K562 (cell line): ENCODE results near the gene TM7SF2. TPM values are rescaled to one million over a fixed set of nuclear protein-coding genes. Genes with fewer than 3 reads are reported as not detected.

Source experiments
- ATF7 ChIP-seq: fragments of 450-650 bp; IDR thresholded peaks from 2 replicates; pipeline ENCODE4 v1.7.1; 2014; ENCODE audit warnings: mild to moderate bottlenecking, moderate library complexity
- BHLHE40 ChIP-seq: IDR thresholded peaks from 2 replicates; pipeline ENCODE4 v1.6.1; 2011; ENCODE audit warnings: low read length, improper control_type of control experiment
- CREM ChIP-seq: IDR thresholded peaks from 2 replicates; pipeline ENCODE4 v1.6.1; 2014; ENCODE audit warnings: antibody characterized with exemption, low read depth
- FOSL1 ChIP-seq: fragments of 200-800 bp; sonication (Bioruptor generic); conservative IDR thresholded peaks from 2 replicates; pipeline ENCODE4 v1.6.1; 2016; ENCODE audit warnings: missing genetic modification characterization, missing compliant biosample characterization
- FOXA1 ChIP-seq: fragments of 450-650 bp; IDR thresholded peaks from 2 replicates; pipeline ENCODE4 v1.6.1; 2016; ENCODE audit warnings: mild to moderate bottlenecking, borderline replicate concordance
- FUS ChIP-seq: fragments of 200-400 bp; formaldehyde crosslinking; optimal IDR thresholded peaks from 2 replicates; pipeline ENCODE3; 2017; ENCODE audit warnings: low read depth, low read length
- GABPA ChIP-seq: fragments of 200-800 bp; sonication (Bioruptor generic); conservative IDR thresholded peaks from 2 replicates; pipeline ENCODE4 v1.6.1; 2016; ENCODE audit warnings: low read depth, missing genetic modification characterization, missing compliant biosample characterization
- MTF1 ChIP-seq: fragments of 250-450 bp; sonication (Bioruptor Pico); IDR thresholded peaks from 2 replicates; pipeline ENCODE4 v1.9.0; 2021; ENCODE audit warnings: moderate library complexity, mild to moderate bottlenecking, inconsistent platforms, borderline replicate concordance
- PTTG1 ChIP-seq: fragments of 450-650 bp; IDR thresholded peaks from 2 replicates; pipeline ENCODE4 v1.6.1; 2016; ENCODE audit warnings: low read depth, mild to moderate bottlenecking, missing genetic modification characterization, missing compliant biosample characterization
- SMAD1 ChIP-seq: fragments of 150-350 bp; IDR thresholded peaks from 2 replicates; pipeline ENCODE4 v1.6.1; 2014; ENCODE audit warnings: low read length, low read depth; ENCODE audit not compliant: partially characterized antibody
- TOE1 ChIP-seq, 2 experiments: fragments of 450-650 bp in 1 of 2; sonication (generic) in 1 of 2; formaldehyde crosslinking in 1 of 2; IDR thresholded peaks; 2 replicates each; pipeline versions ENCODE4 v1.7.1 to v1.8.0; 2016 to 2022; ENCODE audit warnings: borderline replicate concordance in 2 of 2, mild to moderate bottlenecking in 2 of 2, antibody characterized with exemption in 1 of 2, inconsistent platforms in 1 of 2, low read depth in 1 of 2, missing genetic modification reagents in 1 of 2, moderate library complexity in 1 of 2
- TRIM24 ChIP-seq, 2 experiments: fragments of 450-650 bp; IDR thresholded peaks; 2 replicates each; pipeline ENCODE4 v1.6.1; 2016
- XRCC5 ChIP-seq: fragments of 200-400 bp; formaldehyde crosslinking; IDR thresholded peaks from 2 replicates; pipeline ENCODE4 v1.6.1; 2017; ENCODE audit warnings: low read depth, mild to moderate bottlenecking, low read length
- ZNF212 ChIP-seq: fragments of 450-650 bp; formaldehyde crosslinking; IDR thresholded peaks from 2 replicates; pipeline ENCODE4 v1.4.0; 2020; ENCODE audit warnings: mild to moderate bottlenecking
- ZNF764 ChIP-seq: fragments of 250-450 bp; sonication (Bioruptor Pico); IDR thresholded peaks from 2 replicates; pipeline ENCODE4 v1.4.0; 2020; ENCODE audit warnings: low read depth, mild to moderate bottlenecking, moderate library complexity
- polyA plus RNA-seq, 8 experiments: library from polyadenylated mRNA; depleted of rRNA in 4 of 8; stranded (reverse) in 5 of 8; unstranded in 3 of 8; fragments of >200 nt; fragmentation: Nextera tagmentation in 2 of 8; fragmentation: Illumina TruSeq in 1 of 8; extraction: Ambion mirVana in 2 of 8; extraction: Trizol in 1 of 8; gene quantifications; 2 replicates each; pipeline versions ENCODE4 v1.2.1 to v1.2.3, GENCODE V29; 2011 to 2014; ENCODE audit warnings: inconsistent platforms in 1 of 8, missing spikeins in 1 of 8
- total RNA-seq, 7 experiments: library from RNA; depleted of rRNA in 6 of 7; stranded (reverse); fragments of >200 nt in 6 of 7; fragmentation: Illumina TruSeq in 2 of 7; extraction: Trizol in 2 of 7; gene quantifications; 2 replicates each; pipeline versions ENCODE4 v1.2.1 to v1.2.3, GENCODE V29; 2011 to 2021; ENCODE audit warnings: low replicate concordance in 1 of 7
- TF ChIP-seq, protein P1 (sequence below): fragments of 450-650 bp; IDR thresholded peaks from 2 replicates; pipeline ENCODE4 v1.6.1; 2014; ENCODE audit warnings: low read depth, mild to moderate bottlenecking, moderate library complexity, borderline replicate concordance
- TF ChIP-seq, protein P2 (sequence below): IDR thresholded peaks from 2 replicates; pipeline ENCODE4 v1.6.1; 2011; ENCODE audit warnings: borderline replicate concordance, low read depth, mild to moderate bottlenecking, moderate library complexity, low read length; ENCODE audit not compliant: insufficient read depth, poor library complexity, severe bottlenecking
- TF ChIP-seq, protein P3 (sequence below): fragments of 450-650 bp; IDR thresholded peaks from one replicate; pipeline ENCODE4 v1.6.1; 2018; ENCODE audit warnings: mild to moderate bottlenecking, moderate library complexity; ENCODE audit not compliant: partially characterized antibody
- TF ChIP-seq, protein P4 (sequence below): fragments of 450-650 bp; formaldehyde crosslinking; IDR thresholded peaks from 2 replicates; pipeline ENCODE4 v1.4.0; 2022; ENCODE audit warnings: missing genetic modification characterization

Gene TM7SF2
- total and polyA plus RNA-seq, 9 of the 15 experiments (the other 6 are each of a cell fraction or from before 2014, with no cell fraction given) = 1.2 to 22.0 (median 14.3) TPM

DNA sequence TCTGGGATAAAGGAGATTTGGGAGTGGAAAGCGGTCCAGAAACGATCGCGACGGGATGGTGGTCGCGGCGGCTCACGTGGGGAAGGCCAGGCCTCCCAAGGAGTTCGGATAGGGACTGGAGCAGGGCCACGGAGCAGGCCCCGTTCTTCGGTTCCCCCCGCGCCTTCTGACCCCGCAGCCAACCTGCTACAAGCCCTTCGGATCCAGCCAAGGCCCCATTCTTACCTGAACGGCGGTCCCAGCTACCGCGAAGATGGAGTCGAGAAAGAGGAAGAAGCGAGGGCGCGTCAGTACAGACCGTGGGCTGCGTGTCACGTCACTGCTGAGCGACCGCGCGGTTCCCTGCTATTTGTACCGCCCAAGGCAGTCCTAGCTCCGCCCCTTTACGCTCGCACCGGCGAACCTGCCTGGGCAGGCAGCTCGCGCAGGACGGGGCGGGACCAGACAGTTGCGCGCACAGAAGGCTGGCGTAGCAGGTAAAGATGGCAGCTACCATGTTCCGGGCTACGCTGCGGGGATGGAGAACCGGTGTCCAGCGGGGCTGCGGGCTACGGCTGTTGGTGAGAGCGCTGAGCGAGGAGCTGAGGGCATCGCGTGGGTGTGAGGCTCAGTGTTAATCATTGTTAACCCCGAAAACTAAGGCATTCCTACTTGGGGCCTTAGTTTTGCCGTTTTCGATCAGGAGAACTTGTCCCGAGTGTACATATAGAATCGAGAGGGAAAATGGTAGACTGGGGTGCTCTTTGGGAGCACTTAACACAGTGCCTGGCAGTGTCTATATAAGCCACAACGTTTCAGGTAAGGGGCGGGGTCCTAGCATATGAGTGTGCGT lies 10.4 kb downstream of the TM7SF2 start, which contains the start of the genes FAU and MRPL49 (continued):
- TF ChIP-seq FUS = no peak
- peak; percentile 82 for TF ChIP-seq ATF7
- no peak for TF ChIP-seq FOXA1
- no peak; the same call in 1 of the 2 replicates for TF ChIP-seq GABPA (tag)
- TF ChIP-seq ZNF764 (CRISPR knock-in tag) = no peak
- peak; percentile 76 for TF ChIP-seq SMAD1
- no peak for TF ChIP-seq PTTG1
- TF ChIP-seq TOE1 (IDR thresholded peaks at IDR 0.05; ENCODE audit: borderline replicate concordance) = 0 out of 2 replicates have a peak, but pooled peaks have one; percentile 11
- TF ChIP-seq TOE1 (CRISPR knock-in tag; IDR thresholded peaks at IDR 0.05; ENCODE audit: borderline replicate concordance, low read depth) = peak; percentile 72; the same call in 1 of the 2 replicates
- no peak for TF ChIP-seq ZNF212 (CRISPR knock-in tag)
- TF ChIP-seq, protein P1, sequence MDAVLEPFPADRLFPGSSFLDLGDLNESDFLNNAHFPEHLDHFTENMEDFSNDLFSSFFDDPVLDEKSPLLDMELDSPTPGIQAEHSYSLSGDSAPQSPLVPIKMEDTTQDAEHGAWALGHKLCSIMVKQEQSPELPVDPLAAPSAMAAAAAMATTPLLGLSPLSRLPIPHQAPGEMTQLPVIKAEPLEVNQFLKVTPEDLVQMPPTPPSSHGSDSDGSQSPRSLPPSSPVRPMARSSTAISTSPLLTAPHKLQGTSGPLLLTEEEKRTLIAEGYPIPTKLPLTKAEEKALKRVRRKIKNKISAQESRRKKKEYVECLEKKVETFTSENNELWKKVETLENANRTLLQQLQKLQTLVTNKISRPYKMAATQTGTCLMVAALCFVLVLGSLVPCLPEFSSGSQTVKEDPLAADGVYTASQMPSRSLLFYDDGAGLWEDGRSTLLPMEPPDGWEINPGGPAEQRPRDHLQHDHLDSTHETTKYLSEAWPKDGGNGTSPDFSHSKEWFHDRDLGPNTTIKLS = no peak; the same call in 1 of the 2 replicates
- TF ChIP-seq, protein P2, sequence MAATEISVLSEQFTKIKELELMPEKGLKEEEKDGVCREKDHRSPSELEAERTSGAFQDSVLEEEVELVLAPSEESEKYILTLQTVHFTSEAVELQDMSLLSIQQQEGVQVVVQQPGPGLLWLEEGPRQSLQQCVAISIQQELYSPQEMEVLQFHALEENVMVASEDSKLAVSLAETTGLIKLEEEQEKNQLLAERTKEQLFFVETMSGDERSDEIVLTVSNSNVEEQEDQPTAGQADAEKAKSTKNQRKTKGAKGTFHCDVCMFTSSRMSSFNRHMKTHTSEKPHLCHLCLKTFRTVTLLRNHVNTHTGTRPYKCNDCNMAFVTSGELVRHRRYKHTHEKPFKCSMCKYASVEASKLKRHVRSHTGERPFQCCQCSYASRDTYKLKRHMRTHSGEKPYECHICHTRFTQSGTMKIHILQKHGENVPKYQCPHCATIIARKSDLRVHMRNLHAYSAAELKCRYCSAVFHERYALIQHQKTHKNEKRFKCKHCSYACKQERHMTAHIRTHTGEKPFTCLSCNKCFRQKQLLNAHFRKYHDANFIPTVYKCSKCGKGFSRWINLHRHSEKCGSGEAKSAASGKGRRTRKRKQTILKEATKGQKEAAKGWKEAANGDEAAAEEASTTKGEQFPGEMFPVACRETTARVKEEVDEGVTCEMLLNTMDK = no peak
- no peak for TF ChIP-seq MTF1
- TF ChIP-seq, protein P3, sequence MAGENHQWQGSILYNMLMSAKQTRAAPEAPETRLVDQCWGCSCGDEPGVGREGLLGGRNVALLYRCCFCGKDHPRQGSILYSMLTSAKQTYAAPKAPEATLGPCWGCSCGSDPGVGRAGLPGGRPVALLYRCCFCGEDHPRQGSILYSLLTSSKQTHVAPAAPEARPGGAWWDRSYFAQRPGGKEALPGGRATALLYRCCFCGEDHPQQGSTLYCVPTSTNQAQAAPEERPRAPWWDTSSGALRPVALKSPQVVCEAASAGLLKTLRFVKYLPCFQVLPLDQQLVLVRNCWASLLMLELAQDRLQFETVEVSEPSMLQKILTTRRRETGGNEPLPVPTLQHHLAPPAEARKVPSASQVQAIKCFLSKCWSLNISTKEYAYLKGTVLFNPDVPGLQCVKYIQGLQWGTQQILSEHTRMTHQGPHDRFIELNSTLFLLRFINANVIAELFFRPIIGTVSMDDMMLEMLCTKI = no peak
- peak; percentile 99 for TF ChIP-seq CREM
- TF ChIP-seq, protein P4, sequence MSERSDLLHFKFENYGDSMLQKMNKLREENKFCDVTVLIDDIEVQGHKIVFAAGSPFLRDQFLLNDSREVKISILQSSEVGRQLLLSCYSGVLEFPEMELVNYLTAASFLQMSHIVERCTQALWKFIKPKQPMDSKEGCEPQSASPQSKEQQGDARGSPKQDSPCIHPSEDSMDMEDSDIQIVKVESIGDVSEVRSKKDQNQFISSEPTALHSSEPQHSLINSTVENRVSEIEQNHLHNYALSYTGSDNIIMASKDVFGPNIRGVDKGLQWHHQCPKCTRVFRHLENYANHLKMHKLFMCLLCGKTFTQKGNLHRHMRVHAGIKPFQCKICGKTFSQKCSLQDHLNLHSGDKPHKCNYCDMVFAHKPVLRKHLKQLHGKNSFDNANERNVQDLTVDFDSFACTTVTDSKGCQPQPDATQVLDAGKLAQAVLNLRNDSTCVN = no peak
- TF ChIP-seq XRCC5 = no peak
- TF ChIP-seq BHLHE40 = peak; percentile 83
- no peak for TF ChIP-seq FOSL1 (tag)
- TF ChIP-seq TRIM24 (IDR thresholded peaks at IDR 0.05) = no peak
